Raji (cell line): ENCODE results near the gene CALB2.

Source experiments
- POLR2A ChIP-seq: IDR thresholded peaks from 2 replicates; pipeline ENCODE4 v1.6.1; 2011; ENCODE audit warnings: low read depth, low read length, control low read depth; ENCODE audit not compliant: insufficient read depth

CALB2 gene

DNA sequence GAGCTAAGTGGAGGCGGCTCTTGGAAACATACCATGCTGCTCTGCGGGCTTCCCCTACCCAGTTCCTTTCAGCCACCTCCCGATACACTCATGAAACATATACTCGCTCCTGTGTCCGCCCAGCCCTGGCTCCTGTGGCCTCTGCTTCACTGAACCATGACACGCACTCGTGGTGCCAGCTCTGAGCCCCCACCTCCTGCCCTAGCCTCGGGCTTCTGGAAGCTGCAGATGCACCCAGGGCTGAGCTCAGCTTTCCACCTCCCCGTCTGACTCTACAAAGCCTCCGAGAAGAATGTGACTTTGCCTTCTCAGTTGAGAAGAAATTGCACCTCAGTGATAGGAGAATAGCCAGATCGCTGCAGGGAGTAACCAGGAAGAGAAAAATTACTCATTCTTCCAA lies 11.0 kb downstream of the CALB2 start:
- TF ChIP-seq POLR2A = no peak

GRCh38 chr16:71371237-71371636 lies 12.7 kb downstream of the CALB2 start:
- TF ChIP-seq POLR2A = no peak

- TF ChIP-seq POLR2A = no peak
These were observed 14.6 kb downstream of the CALB2 start for GRCh38 chr16:71373073-71373472.

DNA sequence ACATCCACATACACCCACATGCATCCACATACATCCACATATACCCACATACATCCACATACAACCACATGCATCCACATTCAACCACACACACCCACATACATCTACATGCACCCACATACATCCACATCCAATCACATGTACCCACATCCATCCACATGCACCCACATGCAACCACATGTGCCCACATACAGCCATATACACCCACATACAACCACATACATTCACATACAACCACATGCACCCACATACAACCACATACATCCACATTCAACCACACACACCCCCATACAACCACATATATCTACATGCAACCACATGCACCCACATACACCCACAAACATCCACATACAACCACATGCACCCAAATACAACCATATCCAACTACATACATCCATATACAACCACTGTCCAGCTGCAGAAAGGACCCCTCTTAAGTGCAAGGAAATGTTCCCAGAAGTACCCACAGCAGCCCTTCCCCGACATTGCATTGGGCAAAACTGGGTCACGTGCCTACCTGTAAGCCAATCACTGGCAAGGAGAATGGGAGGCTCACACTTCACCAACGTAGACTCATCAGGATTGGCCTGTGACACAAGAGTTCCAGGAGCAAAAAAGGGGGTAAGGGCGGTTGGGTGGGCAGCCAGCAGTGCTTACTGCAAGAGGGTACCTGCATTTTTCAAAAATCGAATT lies 18.1 kb downstream of the CALB2 start:
- no peak for TF ChIP-seq POLR2A

DNA sequence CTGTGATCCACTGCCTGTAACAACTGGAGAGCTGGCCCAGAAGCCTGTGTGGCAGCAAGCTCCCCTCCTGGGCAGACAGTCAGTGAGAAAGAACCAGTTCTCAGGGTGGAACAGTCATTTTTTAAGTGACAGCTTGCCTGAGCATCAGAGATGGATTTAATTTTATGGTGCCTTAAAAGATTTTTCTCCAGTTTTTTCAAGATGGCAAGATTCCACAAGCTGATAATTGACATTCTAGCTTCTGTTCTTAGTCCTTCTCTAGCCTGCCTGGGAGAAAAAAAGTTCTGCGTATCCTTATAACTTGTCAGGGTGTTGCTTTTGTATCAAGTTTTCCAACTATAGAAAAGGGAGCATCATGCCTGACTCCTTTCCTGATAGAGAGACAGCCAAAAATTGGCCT lies 21.2 kb downstream of the CALB2 start:
- no peak for TF ChIP-seq POLR2A

GRCh38 chr16:71380831-71381230 lies 22.3 kb downstream of the CALB2 start:
- TF ChIP-seq POLR2A = no peak

GRCh38 chr16:71383054-71383773 lies 24.7 kb downstream of the CALB2 start:
- TF ChIP-seq POLR2A = no peak

DNA sequence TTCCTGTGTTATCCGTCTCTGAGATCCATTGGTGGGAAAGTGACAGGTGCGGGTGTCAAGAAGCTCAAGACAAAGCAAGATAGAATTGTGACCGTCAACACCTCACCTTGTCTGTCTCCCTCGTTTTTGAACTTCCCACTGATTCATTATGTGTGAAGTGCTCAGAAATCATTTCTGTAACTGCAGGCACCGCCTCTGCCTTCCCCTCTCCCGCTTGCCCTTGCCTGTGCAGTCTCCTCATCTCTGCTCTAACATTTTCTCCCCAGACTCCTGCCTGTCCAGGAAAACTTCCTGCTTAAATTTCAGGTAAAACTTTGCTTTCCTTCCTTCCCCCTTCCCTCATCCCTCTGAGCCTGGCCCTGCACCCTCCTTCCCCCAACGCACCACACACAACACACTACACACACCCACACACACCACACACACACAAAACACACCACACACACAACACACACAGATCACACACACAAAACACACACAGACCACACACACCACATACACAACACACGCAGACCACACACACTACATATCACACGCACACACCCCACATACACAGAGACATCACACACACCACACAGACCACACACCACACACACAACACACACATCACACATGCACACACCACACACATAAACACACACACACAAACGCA lies 25.7 kb downstream of the CALB2 start:
- no peak for TF ChIP-seq POLR2A

GRCh38 chr16:71387045-71387871 lies 28.7 kb downstream of the CALB2 start:
- no peak for TF ChIP-seq POLR2A

GRCh38 chr16:71389330-71389729 lies 30.8 kb downstream of the CALB2 start:
- no peak for TF ChIP-seq POLR2A

- no peak for TF ChIP-seq POLR2A
These were observed 38.1 kb downstream of the CALB2 start for GRCh38 chr16:71396594-71396993.

GRCh38 chr16:71399801-71400563 lies 41.5 kb downstream of the CALB2 start:
- no peak for TF ChIP-seq POLR2A

GRCh38 chr16:71402007-71402406 lies 43.5 kb downstream of the CALB2 start:
- no peak for TF ChIP-seq POLR2A

DNA sequence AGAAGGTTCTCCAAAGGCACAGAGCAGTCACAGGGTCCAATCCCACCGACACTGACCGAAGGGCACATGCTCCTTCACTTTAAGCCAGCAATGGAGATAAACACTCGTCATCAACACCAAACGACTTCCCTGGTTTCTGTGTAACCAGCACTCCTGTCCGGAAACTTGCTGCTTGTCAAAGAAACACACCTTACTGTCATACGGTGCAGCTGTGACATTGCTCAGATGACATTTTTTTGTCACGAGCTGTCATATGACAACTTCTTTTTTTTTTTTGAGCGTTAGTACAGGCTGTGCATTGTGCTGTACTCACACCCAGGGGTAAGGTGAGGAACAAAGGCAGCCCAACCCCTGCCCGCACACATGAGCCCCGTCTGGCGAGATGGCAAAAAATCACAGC lies 44.2 kb downstream of the CALB2 start:
- TF ChIP-seq POLR2A = no peak

GRCh38 chr16:71404364-71404763 lies 45.8 kb downstream of the CALB2 start:
- TF ChIP-seq POLR2A = no peak
